ENCODE data around the gene SCYL3.

SCYL3 gene

DNA sequence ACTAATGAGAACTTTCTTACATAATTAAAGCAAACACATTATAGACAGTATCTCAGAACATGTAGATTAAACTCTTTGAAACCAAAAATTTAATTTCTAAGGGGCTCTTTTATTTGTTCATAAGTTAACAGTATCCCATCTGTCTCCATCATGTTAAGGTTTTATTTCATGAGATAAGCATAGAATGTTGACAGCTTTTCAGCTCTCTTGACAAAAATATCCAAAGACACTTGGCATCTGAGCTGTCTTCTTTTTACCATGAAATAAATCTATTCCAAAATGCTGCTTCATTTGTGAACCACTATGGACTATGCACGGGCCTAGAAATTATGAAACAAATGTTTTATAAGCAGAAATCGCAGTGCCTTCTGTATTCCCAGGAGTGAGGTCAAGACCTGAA lies 45.2 kb downstream of the SCYL3 start:
- Histone ChIP-seq H3K36me3 (ENCODE audit: control insufficient read depth, insufficient read depth, low read length) (peaks cover 76% of the 10 kb centered on the region), H3K4me1 (ENCODE audit: control insufficient read depth, insufficient read depth, low read length, poor library complexity, severe bottlenecking) (no peaks in the 10 kb centered on the region), H3K4me3 (ENCODE audit: extremely low read depth, insufficient read depth, low read length, poor library complexity, severe bottlenecking) (no peak overlapping the region), H3K9me3 (ENCODE audit: control insufficient read depth, low read length) (no peaks in the 10 kb centered on the region), H3K27ac (ENCODE audit: low read depth, low read length, severe bottlenecking) (no peak overlapping the region)
- WGBS, 2 experiments (ENCODE audit: insufficient coverage in 2 of 2): 87 to 92% methylated on average over 2 of the region's 2 CpGs

DNA sequence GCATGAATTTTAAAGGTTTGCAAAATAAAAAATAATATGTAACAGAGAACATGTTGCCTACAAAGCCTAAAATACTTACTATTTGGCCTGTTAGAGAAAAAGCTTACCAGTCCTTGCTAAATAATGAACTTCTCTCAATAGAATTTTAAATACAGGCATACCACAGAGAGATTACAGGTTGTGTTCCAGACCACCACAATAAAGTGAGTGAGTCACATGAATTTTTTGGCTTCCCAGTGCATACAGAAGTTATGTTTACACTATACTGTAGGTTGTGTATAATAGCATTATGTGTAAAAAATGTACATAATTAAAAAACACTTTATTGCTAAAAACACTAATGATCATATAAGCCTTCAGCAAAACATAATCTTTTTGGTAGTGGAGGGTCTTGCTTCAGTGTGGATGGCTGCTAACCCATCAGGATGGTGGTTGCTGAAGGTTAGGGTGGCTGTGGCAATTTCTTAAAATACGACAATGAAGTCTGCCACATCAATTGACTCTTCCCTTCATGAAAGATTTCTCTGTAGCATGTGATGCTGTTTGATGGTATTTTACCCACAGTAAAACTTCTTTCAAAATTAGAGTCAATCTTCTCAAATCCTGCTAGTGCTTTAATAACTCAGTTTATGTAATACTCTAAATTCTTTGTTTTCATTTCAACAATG lies 48.6 kb downstream of the SCYL3 start:
- no CpG with 5 or more reads among the region's 1 CpG for WGBS, 2 experiments (ENCODE audit: insufficient coverage in 2 of 2)

DNA sequence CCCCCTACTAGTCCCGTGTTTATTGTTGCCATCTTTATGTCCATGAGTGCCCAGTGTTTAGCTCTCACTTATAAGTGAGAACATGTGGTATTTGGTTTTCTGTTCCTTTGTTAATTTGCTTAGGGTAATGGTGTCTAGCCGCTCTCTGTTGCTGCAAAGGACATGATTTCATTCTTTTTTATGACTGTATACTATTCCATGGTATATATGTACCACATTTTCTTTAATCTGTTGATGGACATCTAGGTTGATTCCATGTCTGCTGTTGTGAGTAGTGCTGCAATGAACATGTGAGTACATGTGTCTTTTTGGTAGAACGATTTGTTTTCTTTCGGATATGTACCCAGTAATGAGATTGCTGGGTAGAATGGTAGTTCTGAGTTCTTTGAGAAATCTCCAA lies 54.8 kb downstream of the SCYL3 start:
- WGBS, 2 experiments (ENCODE audit: insufficient coverage in 2 of 2): no CpG with 5 or more reads among the region's 4 CpGs
- no peak overlapping the region for H3K4me3 ChIP-seq (ENCODE audit: extremely low read depth, insufficient read depth, low read length, poor library complexity, severe bottlenecking)
- peaks cover 66% of the 10 kb centered on the region for H3K36me3 ChIP-seq (ENCODE audit: control insufficient read depth, insufficient read depth, low read length)
- no peaks in the 10 kb centered on the region for H3K9me3 ChIP-seq (ENCODE audit: control insufficient read depth, low read length)
- no peaks in the 10 kb centered on the region for H3K4me1 ChIP-seq (ENCODE audit: control insufficient read depth, insufficient read depth, low read length, poor library complexity, severe bottlenecking)
- no peak overlapping the region for H3K27ac ChIP-seq (ENCODE audit: low read depth, low read length, severe bottlenecking)

More for the DNA sequence above, 48.6 kb downstream of the SCYL3 start:
- Histone ChIP-seq H3K27ac (ENCODE audit: low read depth, low read length, severe bottlenecking) (no peak overlapping the region), H3K36me3 (ENCODE audit: control insufficient read depth, insufficient read depth, low read length) (peaks cover 72% of the 10 kb centered on the region), H3K4me1 (ENCODE audit: control insufficient read depth, insufficient read depth, low read length, poor library complexity, severe bottlenecking) (no peaks in the 10 kb centered on the region), H3K4me3 (ENCODE audit: extremely low read depth, insufficient read depth, low read length, poor library complexity, severe bottlenecking) (no peak overlapping the region), H3K9me3 (ENCODE audit: control insufficient read depth, low read length) (no peaks in the 10 kb centered on the region)

DNA sequence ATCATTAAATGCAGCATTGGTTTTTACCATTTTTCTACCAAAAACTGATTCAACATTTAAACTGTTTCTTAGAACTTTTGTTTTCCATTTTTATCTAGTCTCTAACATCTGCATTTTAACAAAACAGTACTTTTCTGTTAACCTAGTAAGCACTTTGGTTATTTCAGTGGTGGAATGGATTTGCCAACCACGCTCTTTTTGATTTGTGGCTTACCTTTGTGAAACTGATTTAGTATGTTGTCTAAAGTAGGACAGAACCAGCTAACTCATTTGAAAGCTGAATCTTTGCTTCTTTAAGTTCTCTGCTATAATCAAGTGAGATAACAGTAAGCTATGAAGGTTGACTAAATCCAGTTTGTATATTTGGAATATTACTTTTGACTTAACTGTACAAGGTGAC lies 57.5 kb downstream of the SCYL3 start:
- no peaks in the 10 kb centered on the region for H3K4me1 ChIP-seq (ENCODE audit: control insufficient read depth, insufficient read depth, low read length, poor library complexity, severe bottlenecking)
- H3K9me3 ChIP-seq (ENCODE audit: control insufficient read depth, low read length): no peaks in the 10 kb centered on the region
- no peak overlapping the region for H3K27ac ChIP-seq (ENCODE audit: low read depth, low read length, severe bottlenecking)
- 83 to 100% methylated on average over 1 of the region's 1 CpG for WGBS, 2 experiments (ENCODE audit: insufficient coverage in 2 of 2)
- H3K4me3 ChIP-seq (ENCODE audit: extremely low read depth, insufficient read depth, low read length, poor library complexity, severe bottlenecking): no peak overlapping the region
- H3K36me3 ChIP-seq (ENCODE audit: control insufficient read depth, insufficient read depth, low read length): peaks cover 74% of the 10 kb centered on the region

DNA sequence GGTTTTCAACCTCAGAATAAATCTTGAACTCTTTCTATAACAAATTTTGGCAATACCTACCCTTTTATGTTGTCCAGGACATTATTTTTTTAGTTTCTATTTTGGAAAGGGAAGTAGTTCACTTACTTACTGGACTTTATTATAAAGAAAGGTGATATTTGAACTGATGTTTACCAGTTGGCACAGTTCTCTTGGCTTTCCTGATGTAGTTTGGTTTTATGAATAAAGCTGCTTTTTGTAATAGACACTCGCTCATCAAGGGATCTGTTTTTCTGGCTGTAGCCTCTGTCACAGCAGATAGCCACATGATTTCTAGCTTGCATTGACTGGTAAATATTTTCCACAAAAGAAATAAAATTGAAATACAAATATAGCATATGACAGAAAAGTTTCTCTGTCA lies 58.0 kb downstream of the SCYL3 start:
- Histone ChIP-seq H3K4me3 (ENCODE audit: extremely low read depth, insufficient read depth, low read length, poor library complexity, severe bottlenecking) (no peak overlapping the region), H3K4me1 (ENCODE audit: control insufficient read depth, insufficient read depth, low read length, poor library complexity, severe bottlenecking) (no peaks in the 10 kb centered on the region), H3K27ac (ENCODE audit: low read depth, low read length, severe bottlenecking) (no peak overlapping the region), H3K36me3 (ENCODE audit: control insufficient read depth, insufficient read depth, low read length) (peaks cover 72% of the 10 kb centered on the region), H3K9me3 (ENCODE audit: control insufficient read depth, low read length) (no peaks in the 10 kb centered on the region)
- WGBS, 2 experiments (ENCODE audit: insufficient coverage in 2 of 2): no CpG with 5 or more reads among the region's 1 CpG

DNA sequence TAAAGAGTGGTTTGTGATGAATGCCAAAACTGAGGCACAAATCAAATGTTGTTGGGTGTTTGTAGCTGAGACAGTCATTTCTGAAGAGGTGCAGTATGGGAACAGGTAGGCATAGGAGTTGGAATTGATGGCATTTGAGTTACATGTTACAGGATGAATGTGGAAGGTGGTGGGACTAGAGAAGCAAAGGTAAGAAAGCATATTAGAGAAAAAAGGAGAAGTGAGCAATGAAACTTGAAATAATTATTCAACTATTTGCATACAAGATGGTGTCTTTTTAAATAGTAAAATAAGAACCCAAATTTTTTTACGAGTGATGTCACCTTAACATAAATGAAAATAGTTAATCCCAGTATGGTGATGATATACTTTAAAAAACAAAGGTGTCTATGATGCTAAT lies 58.8 kb downstream of the SCYL3 start:
- Histone ChIP-seq H3K36me3 (ENCODE audit: control insufficient read depth, insufficient read depth, low read length) (peaks cover 67% of the 10 kb centered on the region), H3K4me3 (ENCODE audit: extremely low read depth, insufficient read depth, low read length, poor library complexity, severe bottlenecking) (no peak overlapping the region), H3K9me3 (ENCODE audit: control insufficient read depth, low read length) (no peaks in the 10 kb centered on the region), H3K4me1 (ENCODE audit: control insufficient read depth, insufficient read depth, low read length, poor library complexity, severe bottlenecking) (no peaks in the 10 kb centered on the region), H3K27ac (ENCODE audit: low read depth, low read length, severe bottlenecking) (no peak overlapping the region)
- WGBS, 2 experiments (ENCODE audit: insufficient coverage in 2 of 2): no CpG with 5 or more reads among the region's 1 CpG

DNA sequence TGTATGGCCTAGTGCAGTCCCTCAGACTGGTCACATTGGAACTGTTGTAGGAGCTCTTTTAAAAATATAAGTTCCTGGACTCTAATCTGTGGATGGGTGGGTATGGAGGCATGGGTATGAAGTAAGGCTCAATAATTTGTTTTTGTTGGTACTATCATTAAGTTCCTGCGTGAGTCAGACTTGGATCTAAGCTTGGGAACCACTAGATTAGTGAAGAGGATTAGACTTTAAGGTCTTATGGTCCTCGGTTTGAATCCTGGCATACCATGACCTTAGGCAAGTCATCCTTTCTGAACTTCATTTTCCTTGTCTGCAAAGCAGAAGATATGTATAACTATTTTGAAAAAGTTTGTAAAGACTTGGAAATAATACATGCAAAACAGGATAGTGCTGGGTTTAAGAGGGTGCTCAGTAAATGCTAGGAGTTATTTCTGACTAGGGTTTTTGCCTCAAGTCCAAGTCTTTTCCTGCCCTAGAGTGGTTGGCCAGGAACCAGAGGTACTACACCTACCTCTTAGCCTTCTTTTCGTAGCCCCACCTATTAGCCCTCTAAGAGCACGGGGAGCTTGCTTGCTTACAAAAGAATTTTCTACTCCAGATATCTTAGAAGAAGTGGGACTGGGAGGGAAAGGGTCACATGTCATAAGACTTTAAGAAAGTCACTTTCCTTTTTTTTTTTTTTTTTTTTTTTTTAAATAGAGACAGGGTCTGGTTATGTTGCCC lies 60.4 kb downstream of the SCYL3 start:
- Histone ChIP-seq H3K4me3 (ENCODE audit: extremely low read depth, insufficient read depth, low read length, poor library complexity, severe bottlenecking) (no peak overlapping the region), H3K27ac (ENCODE audit: low read depth, low read length, severe bottlenecking) (no peak overlapping the region), H3K4me1 (ENCODE audit: control insufficient read depth, insufficient read depth, low read length, poor library complexity, severe bottlenecking) (no peaks in the 10 kb centered on the region), H3K36me3 (ENCODE audit: control insufficient read depth, insufficient read depth, low read length) (peaks cover 59% of the 10 kb centered on the region), H3K9me3 (ENCODE audit: control insufficient read depth, low read length) (no peaks in the 10 kb centered on the region)
- 91 to 100% methylated on average over 1 of the region's 4 CpGs for WGBS, 2 experiments (ENCODE audit: insufficient coverage in 2 of 2)

DNA sequence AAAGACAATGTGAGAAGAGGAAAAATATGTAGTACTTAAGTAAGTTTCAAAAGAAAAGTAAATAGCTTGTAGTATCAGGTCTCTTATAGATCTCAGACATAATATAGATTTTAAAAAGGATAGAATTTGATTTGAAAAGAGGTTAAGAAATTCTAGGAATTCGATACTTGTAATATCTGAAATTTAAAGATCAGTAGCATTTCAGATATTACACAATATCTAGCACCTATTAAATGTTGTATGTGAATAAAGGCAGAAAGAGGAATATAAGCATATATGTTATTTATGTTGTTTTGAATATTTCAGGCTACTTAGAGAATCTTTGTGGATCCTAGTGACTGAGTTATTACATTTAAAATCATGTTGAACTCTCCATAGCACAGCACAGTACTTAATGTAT lies 64.0 kb downstream of the SCYL3 start:
- WGBS, 2 experiments (ENCODE audit: insufficient coverage in 2 of 2): no CpG with 5 or more reads among the region's 1 CpG
- Histone ChIP-seq H3K36me3 (ENCODE audit: control insufficient read depth, insufficient read depth, low read length) (peaks cover 68% of the 10 kb centered on the region), H3K9me3 (ENCODE audit: control insufficient read depth, low read length) (no peaks in the 10 kb centered on the region)

DNA sequence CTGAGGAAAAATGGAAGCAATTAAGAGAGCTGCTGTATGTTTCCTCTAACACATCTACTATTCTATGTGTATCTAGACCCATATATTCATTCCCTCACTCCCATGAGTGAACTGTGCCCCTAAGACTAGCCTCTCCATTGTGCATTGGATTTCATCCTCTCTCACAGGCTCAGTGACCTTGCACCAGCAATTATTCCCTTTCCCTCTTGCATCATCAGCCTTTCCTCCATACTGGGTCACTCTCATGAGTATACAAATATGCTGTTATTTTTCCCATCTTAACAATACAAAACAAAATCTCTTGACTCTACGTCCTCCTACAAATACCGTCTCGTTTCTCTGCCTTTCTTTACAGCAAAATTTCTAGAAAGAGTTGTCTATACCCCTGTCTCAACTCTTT lies 69.5 kb downstream of the SCYL3 start:
- H3K36me3 ChIP-seq (ENCODE audit: control insufficient read depth, insufficient read depth, low read length): peaks cover 67% of the 10 kb centered on the region
- no peaks in the 10 kb centered on the region for H3K4me1 ChIP-seq (ENCODE audit: control insufficient read depth, insufficient read depth, low read length, poor library complexity, severe bottlenecking)
- WGBS, 2 experiments (ENCODE audit: insufficient coverage in 2 of 2): 98% methylated on average over 3 of the region's 3 CpGs
- H3K27ac ChIP-seq (ENCODE audit: low read depth, low read length, severe bottlenecking): no peak overlapping the region
- H3K4me3 ChIP-seq (ENCODE audit: extremely low read depth, insufficient read depth, low read length, poor library complexity, severe bottlenecking): no peak overlapping the region
- no peaks in the 10 kb centered on the region for H3K9me3 ChIP-seq (ENCODE audit: control insufficient read depth, low read length)

More for the DNA sequence above, 64.0 kb downstream of the SCYL3 start:
- Histone ChIP-seq H3K27ac (ENCODE audit: low read depth, low read length, severe bottlenecking) (no peak overlapping the region), H3K4me1 (ENCODE audit: control insufficient read depth, insufficient read depth, low read length, poor library complexity, severe bottlenecking) (no peaks in the 10 kb centered on the region), H3K4me3 (ENCODE audit: extremely low read depth, insufficient read depth, low read length, poor library complexity, severe bottlenecking) (no peak overlapping the region)

DNA sequence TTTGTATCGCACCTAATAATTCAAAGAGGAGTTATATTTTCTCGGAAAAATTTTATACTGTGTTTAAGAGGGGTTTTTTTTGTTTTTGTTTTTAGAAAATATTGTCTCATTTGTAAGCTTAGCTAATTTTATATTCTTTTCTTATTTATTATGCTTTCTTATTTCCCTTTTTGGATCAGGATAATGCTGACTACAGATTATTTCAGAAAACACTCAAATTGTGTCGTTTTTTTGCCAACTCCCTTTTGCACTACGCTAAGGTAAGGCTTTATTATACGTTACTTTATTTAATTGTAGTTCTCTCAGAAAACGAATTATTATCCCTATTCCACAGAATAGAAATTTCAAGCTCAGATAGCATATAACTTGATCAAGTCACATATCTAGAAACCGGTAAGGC lies 72.2 kb downstream of the SCYL3 start:
- Histone ChIP-seq H3K27ac (ENCODE audit: low read depth, low read length, severe bottlenecking) (no peak overlapping the region), H3K9me3 (ENCODE audit: control insufficient read depth, low read length) (peaks cover 3% of the 10 kb centered on the region), H3K4me1 (ENCODE audit: control insufficient read depth, insufficient read depth, low read length, poor library complexity, severe bottlenecking) (no peaks in the 10 kb centered on the region), H3K36me3 (ENCODE audit: control insufficient read depth, insufficient read depth, low read length) (peaks cover 68% of the 10 kb centered on the region), H3K4me3 (ENCODE audit: extremely low read depth, insufficient read depth, low read length, poor library complexity, severe bottlenecking) (no peak overlapping the region)
- 100% methylated on average over 1 of the region's 7 CpGs; no CpG with 5 or more reads in 1 of the 2 experiments for WGBS, 2 experiments (ENCODE audit: insufficient coverage in 2 of 2)

DNA sequence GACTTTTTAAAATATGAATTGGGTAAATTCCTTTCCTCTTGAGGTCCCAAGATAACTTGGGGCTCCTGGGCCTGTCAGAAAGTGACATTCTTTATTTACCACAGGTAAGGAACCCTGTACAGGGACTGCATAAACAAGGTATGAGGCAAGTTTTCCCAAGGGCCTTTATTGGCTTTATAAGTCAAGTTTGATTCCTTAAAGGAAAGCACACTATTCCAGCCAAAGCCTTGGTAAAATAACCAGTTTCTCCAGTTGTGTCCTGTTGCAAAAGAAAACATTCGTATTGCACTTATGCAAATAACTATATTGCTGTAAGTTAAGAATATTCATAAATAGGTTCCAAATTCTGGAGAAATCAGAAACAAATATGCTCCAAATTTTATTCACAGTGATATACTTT lies 77.1 kb downstream of the SCYL3 start:
- Histone ChIP-seq H3K4me1 (ENCODE audit: control insufficient read depth, insufficient read depth, low read length, poor library complexity, severe bottlenecking) (no peaks in the 10 kb centered on the region), H3K36me3 (ENCODE audit: control insufficient read depth, insufficient read depth, low read length) (peaks cover 72% of the 10 kb centered on the region), H3K9me3 (ENCODE audit: control insufficient read depth, low read length) (peaks cover 15% of the 10 kb centered on the region), H3K4me3 (ENCODE audit: extremely low read depth, insufficient read depth, low read length, poor library complexity, severe bottlenecking) (no peak overlapping the region), H3K27ac (ENCODE audit: low read depth, low read length, severe bottlenecking) (no peak overlapping the region)
- no CpG with 5 or more reads among the region's 1 CpG for WGBS, 2 experiments (ENCODE audit: insufficient coverage in 2 of 2)
